Peyer's patch (tissue), 4 donors: ENCODE data around the gene ERCC2. TPM values are rescaled to one million over a fixed set of nuclear protein-coding genes. Genes with fewer than 3 reads are reported as not detected.
"Not testable (repeated sequence)": the region's sequence is repeated elsewhere in the genome, so short reads cannot be mapped to it uniquely, and the experiment has no call there.

ENCODE experiments used
- DNase-seq, 3 donors: peaks; one replicate each; pipeline ENCODE4 v3.0.0-alpha.2; 2017 to 2019
- H3K27ac ChIP-seq, 4 donors: fragments of 200-600 bp; sonication (generic); one replicate each; pipeline ENCODE4 v1.5.1; 2016 to 2019
- H3K27me3 ChIP-seq, 2 donors: fragments of 200-600 bp; sonication (generic); one replicate each; pipeline ENCODE4 v1.5.1; 2019
- H3K36me3 ChIP-seq, 3 donors: fragments of 200-600 bp; sonication (generic); one replicate each; pipeline ENCODE4 v1.5.1; 2016 to 2019
- H3K4me1 ChIP-seq, 4 donors: fragments of 200-600 bp; sonication (generic); one replicate each; pipeline ENCODE4 v1.5.1; 2016 to 2019
- H3K4me3 ChIP-seq, 4 donors: fragments of 200-600 bp; sonication (generic); 1 replicate in 3 of 4; 2 replicates in 1 of 4; pipeline ENCODE4 v1.5.1; 2016 to 2019; ENCODE audit warnings: mild to moderate bottlenecking in 1 of 4
- H3K9me3 ChIP-seq, 4 donors: fragments of 200-600 bp; sonication (generic); one replicate each; pipeline ENCODE4 v1.5.1; 2016 to 2019; ENCODE audit warnings: mild to moderate bottlenecking in 1 of 4
- POLR2A ChIP-seq, 2 donors: fragments of 450-650 bp; IDR thresholded peaks; one replicate each; pipeline ENCODE4 v1.5.1; 2017; ENCODE audit warnings: antibody characterized with exemption in 2 of 2, mild to moderate bottlenecking in 2 of 2, moderate library complexity in 2 of 2
- total RNA-seq, 4 donors: library from RNA; depleted of rRNA; stranded (reverse); fragments of >200 nt; gene quantifications; one replicate each; pipeline ENCODE4 v1.1.0, GENCODE V29; 2016
- TF ChIP-seq, protein P1 (sequence below), 6 experiments: fragments of 450-650 bp in 4 of 6; fragments of 200-600 bp in 2 of 6; sonication (generic) in 1 of 6; IDR thresholded peaks; one replicate each; pipeline ENCODE4 v1.5.1; 2017 to 2019; ENCODE audit warnings: antibody characterized with exemption in 6 of 6, mild to moderate bottlenecking in 3 of 6, moderate library complexity in 1 of 6

ERCC2 gene
- total RNA-seq, 4 donors from 2014 or later, result 12.3 to 23.9 (median 14.3) TPM

DNA sequence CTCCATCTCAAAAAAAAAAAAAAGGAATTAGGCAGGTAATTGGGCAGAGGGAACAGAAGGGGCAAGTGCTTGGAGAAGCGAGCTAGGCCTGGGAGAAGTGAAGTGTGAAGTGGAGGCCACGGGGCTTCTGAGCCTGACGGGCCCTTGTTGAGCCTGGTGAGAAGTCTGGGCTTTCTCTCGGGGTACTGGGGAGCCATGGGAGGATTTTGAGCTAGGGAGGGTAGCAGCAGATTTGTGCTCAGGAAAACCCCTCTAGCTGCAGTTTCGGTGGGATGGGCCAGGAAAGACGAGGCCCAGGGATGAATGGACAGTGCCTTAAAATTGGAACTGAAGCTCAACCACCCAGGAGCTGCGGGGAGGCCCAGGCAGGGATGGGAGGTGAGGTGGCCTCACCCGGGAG, 44.1 kb upstream of the ERCC2 start:
- H3K9me3 ChIP-seq, result no peaks in the 10 kb centered on the region
- TF ChIP-seq, protein P1, sequence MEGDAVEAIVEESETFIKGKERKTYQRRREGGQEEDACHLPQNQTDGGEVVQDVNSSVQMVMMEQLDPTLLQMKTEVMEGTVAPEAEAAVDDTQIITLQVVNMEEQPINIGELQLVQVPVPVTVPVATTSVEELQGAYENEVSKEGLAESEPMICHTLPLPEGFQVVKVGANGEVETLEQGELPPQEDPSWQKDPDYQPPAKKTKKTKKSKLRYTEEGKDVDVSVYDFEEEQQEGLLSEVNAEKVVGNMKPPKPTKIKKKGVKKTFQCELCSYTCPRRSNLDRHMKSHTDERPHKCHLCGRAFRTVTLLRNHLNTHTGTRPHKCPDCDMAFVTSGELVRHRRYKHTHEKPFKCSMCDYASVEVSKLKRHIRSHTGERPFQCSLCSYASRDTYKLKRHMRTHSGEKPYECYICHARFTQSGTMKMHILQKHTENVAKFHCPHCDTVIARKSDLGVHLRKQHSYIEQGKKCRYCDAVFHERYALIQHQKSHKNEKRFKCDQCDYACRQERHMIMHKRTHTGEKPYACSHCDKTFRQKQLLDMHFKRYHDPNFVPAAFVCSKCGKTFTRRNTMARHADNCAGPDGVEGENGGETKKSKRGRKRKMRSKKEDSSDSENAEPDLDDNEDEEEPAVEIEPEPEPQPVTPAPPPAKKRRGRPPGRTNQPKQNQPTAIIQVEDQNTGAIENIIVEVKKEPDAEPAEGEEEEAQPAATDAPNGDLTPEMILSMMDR (IDR thresholded peaks at IDR 0.05), result no peak
- no peak for TF ChIP-seq POLR2A (IDR thresholded peaks at IDR 0.05)
- H3K4me1 ChIP-seq, result peaks cover 0 to 7% (median 1%) of the 10 kb centered on the region in 4 donors
- H3K36me3 ChIP-seq, result peaks cover 0 to 64% (median 0%) of the 10 kb centered on the region in 3 donors
- DNase-seq, result no peak
- no peak overlapping the region for H3K27ac ChIP-seq
- no peaks in the 10 kb centered on the region for H3K27me3 ChIP-seq
- H3K4me3 ChIP-seq, result no peak overlapping the region

GRCh38 chr19:45413497-45413896, 43.1 kb upstream of the ERCC2 start:
- H3K4me1 ChIP-seq, result peaks cover 0 to under 1% (median 0%) of the 10 kb centered on the region in 4 donors
- peaks cover 0 to 54% (median 0%) of the 10 kb centered on the region in 3 donors for H3K36me3 ChIP-seq
- DNase-seq, result no peak
- no peak overlapping the region for H3K4me3 ChIP-seq
- H3K27me3 ChIP-seq, result no peaks in the 10 kb centered on the region
- H3K9me3 ChIP-seq, result no peaks in the 10 kb centered on the region
- no peak overlapping the region for H3K27ac ChIP-seq
- TF ChIP-seq POLR2A (IDR thresholded peaks at IDR 0.05), result no peak
- TF ChIP-seq, protein P1 (IDR thresholded peaks at IDR 0.05), result no peak

DNA sequence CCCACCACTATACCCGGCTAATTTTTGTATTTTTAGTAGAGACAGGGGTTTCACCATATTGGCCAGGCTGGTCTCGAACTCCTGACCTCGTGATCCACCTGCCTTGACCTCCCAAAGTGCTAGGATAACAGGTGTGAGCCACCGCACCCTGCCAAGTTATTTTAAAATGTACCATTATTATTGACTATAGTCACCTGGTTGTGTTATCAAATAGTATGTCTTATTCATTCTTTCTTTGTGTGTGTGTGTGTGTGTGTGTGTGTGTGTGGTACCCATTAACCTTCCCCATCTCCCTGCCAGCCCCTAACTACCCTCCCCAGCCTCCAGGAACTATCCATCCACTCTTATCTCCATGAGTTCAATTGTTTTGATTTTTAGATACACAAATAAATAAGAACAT, 40.0 kb upstream of the ERCC2 start:
- not testable (repeated sequence) for H3K9me3 ChIP-seq, H3K4me3 ChIP-seq, H3K27me3 ChIP-seq, DNase-seq, H3K27ac ChIP-seq
- H3K4me1 ChIP-seq, result peaks cover 0 to 12% (median 2%) of the 10 kb centered on the region in 4 donors
- H3K36me3 ChIP-seq, result peaks cover 0 to 30% (median 0%) of the 10 kb centered on the region in 3 donors

GRCh38 chr19:45409557-45409920, 39.2 kb upstream of the ERCC2 start:
- no peaks in the 10 kb centered on the region for H3K9me3 ChIP-seq
- H3K4me3 ChIP-seq, result no peak overlapping the region
- no peaks in the 10 kb centered on the region for H3K27me3 ChIP-seq
- H3K36me3 ChIP-seq, result peaks cover 0 to 25% (median 0%) of the 10 kb centered on the region in 3 donors
- H3K27ac ChIP-seq, result no peak overlapping the region
- DNase-seq, result no peak
- no peak for TF ChIP-seq POLR2A (IDR thresholded peaks at IDR 0.05)
- TF ChIP-seq, protein P1 (IDR thresholded peaks at IDR 0.05), result no peak
- H3K4me1 ChIP-seq, result peaks cover 0 to 12% (median 7%) of the 10 kb centered on the region in 4 donors

DNA sequence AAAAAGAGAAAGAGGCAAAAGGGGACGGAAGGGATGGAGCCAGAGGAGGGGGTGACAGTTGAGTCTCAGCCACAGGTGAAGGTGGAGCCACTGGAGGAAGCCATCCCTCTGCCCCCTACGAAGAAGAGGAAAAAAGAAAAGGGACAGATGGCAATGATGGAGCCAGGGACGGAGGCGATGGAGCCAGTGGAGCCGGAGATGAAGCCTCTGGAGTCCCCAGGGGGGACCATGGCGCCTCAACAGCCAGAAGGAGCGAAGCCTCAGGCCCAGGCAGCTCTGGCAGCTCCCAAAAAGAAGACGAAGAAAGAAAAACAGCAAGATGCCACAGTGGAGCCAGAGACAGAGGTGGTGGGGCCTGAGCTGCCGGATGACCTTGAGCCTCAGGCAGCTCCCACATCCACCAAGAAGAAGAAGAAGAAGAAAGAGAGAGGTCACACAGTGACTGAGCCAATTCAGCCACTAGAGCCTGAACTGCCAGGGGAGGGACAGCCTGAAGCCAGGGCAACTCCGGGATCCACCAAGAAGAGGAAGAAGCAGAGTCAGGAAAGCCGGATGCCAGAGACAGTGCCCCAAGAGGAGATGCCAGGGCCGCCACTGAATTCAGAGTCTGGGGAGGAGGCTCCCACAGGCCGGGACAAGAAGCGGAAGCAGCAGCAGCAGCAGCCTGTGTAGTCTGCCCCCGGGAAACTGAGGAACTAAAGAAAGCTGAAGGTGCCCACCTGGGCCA, 38.6 kb upstream of the ERCC2 start:
- peaks cover 0 to 17% (median 9%) of the 10 kb centered on the region in 4 donors for H3K4me1 ChIP-seq
- no peak overlapping the region for H3K27ac ChIP-seq
- DNase-seq, result no peak
- peaks cover 0 to 20% (median 0%) of the 10 kb centered on the region in 3 donors for H3K36me3 ChIP-seq
- H3K27me3 ChIP-seq, result no peaks in the 10 kb centered on the region
- no peak for TF ChIP-seq POLR2A (IDR thresholded peaks at IDR 0.05)
- TF ChIP-seq, protein P1 (IDR thresholded peaks at IDR 0.05), result no peak
- H3K4me3 ChIP-seq, result no peak overlapping the region
- no peaks in the 10 kb centered on the region for H3K9me3 ChIP-seq

GRCh38 chr19:45408121-45408520, 37.7 kb upstream of the ERCC2 start:
- H3K9me3 ChIP-seq, result no peaks in the 10 kb centered on the region
- H3K27me3 ChIP-seq, result no peaks in the 10 kb centered on the region
- no peak for TF ChIP-seq POLR2A (IDR thresholded peaks at IDR 0.05)
- TF ChIP-seq, protein P1 (IDR thresholded peaks at IDR 0.05), result no peak
- H3K36me3 ChIP-seq, result peaks cover 0 to 12% (median 0%) of the 10 kb centered on the region in 3 donors
- no peak overlapping the region for H3K27ac ChIP-seq
- no peak for DNase-seq
- peaks cover 0 to 26% (median 9%) of the 10 kb centered on the region in 4 donors for H3K4me1 ChIP-seq
- H3K4me3 ChIP-seq, result no peak overlapping the region

DNA sequence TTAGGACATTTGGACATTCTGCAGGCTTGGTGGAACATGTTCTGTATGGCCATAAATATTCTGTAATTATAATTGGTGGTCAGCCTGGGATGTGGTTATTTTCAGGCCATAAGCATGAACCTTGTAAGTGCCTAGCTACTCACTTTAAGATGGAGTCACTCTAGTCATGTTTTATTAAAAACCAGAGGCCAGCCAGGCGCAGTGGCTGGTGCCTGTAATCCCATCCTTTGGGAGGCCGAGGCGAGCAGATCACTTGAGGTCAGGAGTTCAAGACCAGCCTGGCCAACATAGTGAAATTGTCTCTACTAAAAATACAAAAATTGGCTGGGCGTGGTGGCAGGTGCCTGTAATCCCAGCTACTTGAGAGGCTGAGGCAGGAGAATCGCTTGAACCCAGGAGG, 37.2 kb upstream of the ERCC2 start:
- H3K27ac ChIP-seq, DNase-seq, H3K9me3 ChIP-seq, H3K27me3 ChIP-seq, H3K4me3 ChIP-seq, H3K36me3 ChIP-seq: not testable (repeated sequence)
- H3K4me1 ChIP-seq, result peaks cover 0 to 31% (median 9%) of the 10 kb centered on the region in 4 donors
